ENCODE data around the gene CHD3.

DNA sequence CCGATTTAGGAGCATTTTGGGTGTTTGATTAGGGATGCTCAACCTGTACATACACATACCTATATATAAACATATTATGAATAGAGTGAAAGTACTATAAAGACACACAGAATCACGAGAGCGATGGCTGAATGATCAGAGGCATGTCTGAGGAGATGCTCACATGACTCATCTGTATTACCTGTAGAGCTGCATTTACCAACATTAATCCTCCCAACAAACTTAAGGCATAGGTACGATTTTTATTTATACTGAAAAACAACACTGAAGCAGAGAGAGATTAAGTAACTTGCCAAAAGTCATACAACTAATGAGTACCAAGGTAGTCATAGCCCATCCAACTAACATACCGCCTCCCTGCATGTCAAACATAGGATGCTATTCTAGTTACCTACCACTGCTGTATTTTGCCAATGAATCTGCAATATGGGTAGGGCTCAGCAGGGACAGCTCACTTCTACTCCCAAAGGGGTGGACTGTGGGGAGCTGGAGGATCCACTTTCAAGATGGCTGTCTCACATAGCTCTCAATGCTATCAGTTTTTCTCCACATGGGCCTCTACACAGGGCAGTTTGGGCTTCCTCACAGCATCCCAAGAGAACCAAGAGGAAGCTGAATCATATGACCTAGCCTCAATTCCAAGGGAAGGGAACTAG, 23.5 kb upstream of the CHD3 start:
- TF ChIP-seq, protein P1, sequence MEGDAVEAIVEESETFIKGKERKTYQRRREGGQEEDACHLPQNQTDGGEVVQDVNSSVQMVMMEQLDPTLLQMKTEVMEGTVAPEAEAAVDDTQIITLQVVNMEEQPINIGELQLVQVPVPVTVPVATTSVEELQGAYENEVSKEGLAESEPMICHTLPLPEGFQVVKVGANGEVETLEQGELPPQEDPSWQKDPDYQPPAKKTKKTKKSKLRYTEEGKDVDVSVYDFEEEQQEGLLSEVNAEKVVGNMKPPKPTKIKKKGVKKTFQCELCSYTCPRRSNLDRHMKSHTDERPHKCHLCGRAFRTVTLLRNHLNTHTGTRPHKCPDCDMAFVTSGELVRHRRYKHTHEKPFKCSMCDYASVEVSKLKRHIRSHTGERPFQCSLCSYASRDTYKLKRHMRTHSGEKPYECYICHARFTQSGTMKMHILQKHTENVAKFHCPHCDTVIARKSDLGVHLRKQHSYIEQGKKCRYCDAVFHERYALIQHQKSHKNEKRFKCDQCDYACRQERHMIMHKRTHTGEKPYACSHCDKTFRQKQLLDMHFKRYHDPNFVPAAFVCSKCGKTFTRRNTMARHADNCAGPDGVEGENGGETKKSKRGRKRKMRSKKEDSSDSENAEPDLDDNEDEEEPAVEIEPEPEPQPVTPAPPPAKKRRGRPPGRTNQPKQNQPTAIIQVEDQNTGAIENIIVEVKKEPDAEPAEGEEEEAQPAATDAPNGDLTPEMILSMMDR (conservative IDR thresholded peaks at IDR 0.05 in 1 of 2, IDR thresholded peaks at IDR 0.05 in 1 of 2; ENCODE audit: extremely low read depth in 1 of 2, insufficient read depth in 1 of 2, low read depth in 1 of 2, low read length in 2 of 2) = no peak
- no peak for TF ChIP-seq EZH2 (IDR thresholded peaks at IDR 0.05; ENCODE audit: borderline replicate concordance, low read length)
